LHCN-M2 (cell line): ENCODE results near the gene CFAP57. TPM values are rescaled to one million over a fixed set of nuclear protein-coding genes. Genes with fewer than 3 reads are reported as not detected.

Source experiments
- DNase-seq: peaks from one replicate; pipeline ENCODE4 v3.0.0-alpha.2; 2012; ENCODE audit warnings: low read depth
- total RNA-seq: library from RNA; depleted of rRNA; stranded (reverse); fragments of >200 nt; gene quantifications from 2 replicates; pipeline ENCODE4 v1.2.3, GENCODE V29; 2014

Gene CFAP57
- total RNA-seq, 1 experiment from 2014 or later = not detected

GRCh38 chr1:43253876-43254275, 81.7 kb downstream of the CFAP57 start:
- no peak for DNase-seq

DNA sequence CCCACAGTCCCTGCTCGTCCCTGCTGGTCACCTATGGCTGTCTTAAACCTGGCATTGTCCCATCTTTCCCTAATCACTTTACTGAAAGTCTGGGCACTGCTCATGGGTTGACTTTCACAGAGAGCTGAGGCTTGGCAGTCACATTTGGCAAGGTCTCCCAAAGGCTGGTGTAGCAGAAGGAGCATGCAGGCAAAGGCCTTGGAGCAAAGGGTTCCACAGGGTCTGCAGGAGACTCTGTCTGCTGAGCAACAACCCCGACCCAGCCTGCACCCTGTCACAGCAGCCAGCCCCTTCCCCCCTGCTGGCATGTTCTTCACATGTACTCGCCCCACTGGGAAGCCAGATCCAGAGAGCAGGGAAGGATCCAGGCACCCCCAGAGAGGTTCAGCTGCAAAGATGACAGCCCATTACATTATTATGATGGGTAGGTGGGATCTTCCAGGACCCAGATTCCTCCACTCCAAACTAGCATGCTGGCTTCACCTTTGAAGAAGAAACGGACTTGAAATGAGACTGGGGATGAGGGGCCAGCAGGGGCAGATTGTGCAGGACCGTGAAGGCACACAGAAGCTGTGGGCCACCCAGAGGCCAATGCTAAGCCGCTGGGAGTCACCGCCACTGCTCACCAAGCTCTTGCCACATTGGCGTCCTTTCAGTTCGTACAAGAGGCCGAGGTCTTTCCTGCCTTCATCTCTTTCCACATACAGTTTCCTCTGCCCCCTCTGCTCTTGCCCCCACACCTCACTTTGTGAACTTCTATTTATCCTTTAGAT, 83.5 kb downstream of the CFAP57 start:
- DNase-seq = no peak

DNA sequence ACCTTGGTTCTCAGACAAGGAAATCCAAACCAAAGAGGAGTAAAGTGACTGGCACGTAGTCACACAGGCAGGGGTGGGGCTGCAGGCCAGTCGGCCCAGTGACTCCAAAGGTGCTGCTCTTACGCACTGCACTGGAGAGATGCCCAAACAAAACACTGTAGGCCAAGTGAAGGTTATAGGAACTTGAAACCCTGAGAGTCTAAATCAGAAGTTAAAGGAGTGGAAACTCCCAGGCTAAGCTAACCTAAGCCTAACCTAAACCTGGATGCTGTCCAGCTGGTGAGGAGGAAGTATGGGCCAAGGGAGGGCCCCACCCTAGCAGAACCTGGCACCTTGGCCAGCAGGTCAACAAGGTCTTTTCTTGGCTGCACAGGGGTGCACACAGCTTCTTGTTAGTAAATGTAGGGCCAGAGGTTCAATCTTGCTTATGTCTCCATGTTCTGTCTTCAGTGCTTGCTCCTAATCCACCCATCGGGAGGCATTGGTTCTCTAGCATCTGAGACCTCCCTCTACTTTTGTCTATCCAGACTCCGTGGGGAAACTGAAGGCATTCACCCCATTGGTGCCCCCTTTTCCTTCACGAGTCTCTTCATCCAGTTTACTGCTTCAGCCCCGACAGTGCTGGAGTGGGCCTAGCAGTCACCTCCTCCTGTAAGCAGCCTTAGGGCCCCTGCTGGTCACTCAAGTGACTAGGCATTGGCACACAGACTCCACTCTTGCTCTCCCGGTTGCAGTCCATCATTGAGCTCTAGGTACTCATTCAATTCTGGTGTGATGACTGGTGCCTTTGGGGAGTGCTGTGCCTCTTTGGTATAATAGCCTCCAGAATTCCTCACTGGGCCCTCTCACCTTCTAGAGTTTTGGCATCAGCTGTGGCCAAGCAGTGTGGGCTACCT, 84.8 kb downstream of the CFAP57 start:
- DNase-seq = no peak

- no peak for DNase-seq
Measured at GRCh38 chr1:43258370-43258769, 86.2 kb downstream of the CFAP57 start.

GRCh38 chr1:43265431-43265830, 93.3 kb downstream of the CFAP57 start:
- DNase-seq = no peak

- DNase-seq = no peak
Measured at GRCh38 chr1:43266881-43267280, 94.8 kb downstream of the CFAP57 start.

GRCh38 chr1:43267291-43267805, 95.2 kb downstream of the CFAP57 start:
- peak; percentile 34 for DNase-seq

DNA sequence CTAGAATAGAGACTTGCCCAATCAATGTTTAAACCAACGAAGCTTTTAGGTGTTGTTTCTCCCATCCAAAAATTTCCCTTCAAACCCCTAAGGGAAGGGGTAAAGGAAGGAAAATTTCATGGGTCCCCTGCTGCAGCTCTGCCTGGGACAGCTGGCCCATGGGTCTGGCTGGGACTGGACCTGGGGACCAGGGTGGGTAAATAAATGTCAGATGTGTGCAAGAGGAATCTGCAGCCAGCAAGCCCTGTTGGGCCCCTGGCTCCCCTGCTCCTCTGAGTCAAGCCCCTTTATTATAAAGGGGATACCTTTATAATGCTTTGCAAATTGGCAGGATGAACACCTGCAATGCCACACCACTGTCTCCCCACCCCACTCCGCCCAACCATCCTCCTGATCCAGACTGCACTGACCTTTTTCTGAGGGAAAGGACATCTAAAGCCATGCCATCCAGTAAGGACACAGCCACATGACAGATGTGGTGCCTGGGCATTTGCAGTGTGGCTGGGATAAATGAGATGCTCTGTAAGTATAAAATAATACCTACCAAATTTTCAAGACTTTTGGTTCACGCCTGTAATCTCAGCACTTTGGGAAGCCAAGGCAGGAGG, 95.8 kb downstream of the CFAP57 start:
- no peak for DNase-seq

DNA sequence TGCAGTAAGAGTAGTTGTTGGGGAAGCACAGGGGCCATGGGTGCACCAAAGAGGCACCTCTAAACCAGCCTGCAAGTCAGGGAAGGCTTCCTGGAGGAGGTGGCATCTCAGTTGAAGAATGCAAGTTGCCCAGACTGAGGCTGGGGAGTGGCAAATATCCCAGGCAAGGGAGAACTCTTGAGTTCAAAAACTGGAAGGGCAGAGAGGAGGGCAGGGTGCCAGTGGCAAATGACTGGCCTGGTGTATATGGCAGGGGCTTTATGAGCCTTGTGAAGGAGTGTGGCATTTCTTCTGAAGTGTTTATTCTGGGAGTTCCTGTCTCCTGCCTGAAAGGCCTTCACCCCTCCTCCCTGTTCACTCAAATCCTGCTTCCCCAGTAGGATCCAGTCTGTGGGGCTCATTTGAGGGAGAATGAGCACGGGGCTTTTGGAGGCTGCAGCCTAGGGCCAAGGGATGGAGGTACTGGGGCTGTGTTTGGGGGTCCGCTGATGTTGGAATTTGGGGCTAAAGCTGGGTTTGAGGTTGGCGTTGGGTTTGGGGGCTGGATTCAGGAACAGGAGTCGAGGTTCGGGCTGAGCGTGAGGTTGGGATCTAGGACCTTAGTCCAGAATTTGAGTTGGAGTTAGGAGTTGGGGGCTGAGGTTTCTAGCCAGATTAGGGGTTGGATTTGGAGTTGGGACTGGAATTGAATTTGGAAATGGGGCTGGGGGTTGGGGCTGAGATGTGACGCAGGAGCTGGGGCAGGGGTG, 97.7 kb downstream of the CFAP57 start, which contains the start of gene TMEM125:
TSS of gene TMEM125 (plus strand) at position 357 of the 749 bp plus-strand sequence. CDS start 2,740 bp downstream, outside the sequence.
- no peak for DNase-seq

GRCh38 chr1:43270421-43271095, 98.4 kb downstream of the CFAP57 start:
- no peak for DNase-seq

DNA sequence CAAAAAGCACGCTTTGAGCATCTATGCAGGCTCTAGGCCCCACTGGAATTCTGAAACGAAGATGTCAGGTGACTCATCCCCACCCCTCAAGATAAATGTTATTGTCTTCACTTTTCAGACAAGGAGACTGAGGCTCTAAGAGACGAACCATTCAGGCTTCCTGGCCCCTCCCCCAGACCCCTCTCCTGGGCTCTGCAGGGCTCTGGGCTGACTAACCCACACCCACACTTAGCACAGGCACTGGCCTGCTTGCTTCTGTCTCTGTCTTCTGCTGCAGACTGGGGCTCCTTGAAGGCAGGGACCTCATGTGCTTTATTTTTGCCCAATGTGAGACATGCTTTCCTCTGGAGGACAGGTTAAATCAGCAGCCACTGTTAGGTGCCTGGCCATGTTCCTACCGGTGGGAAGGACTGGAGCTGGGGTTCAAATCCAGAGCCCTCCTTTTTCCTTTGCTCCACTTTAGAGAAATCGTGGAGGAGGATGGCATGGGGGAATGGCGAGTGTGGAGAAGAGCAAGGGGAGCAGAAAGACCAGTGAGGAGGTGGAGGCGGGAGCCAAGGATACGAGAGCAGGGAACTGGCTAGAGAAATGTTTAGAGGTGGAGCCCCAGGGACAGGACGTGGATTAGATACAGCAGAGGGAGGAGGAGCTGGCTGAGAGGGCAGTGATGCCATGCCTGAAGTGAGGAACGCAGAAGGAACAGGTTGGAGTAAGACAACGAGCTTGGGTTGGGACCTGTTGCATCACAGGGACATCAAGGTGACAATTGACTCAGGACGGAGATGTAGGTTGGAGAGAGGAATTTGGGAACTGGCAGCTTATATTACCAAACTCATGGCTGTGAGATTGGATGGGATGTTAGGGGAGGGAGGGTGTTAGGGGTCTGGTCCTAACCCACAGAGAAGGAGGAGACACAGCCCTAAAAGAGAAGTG, 99.3 kb downstream of the CFAP57 start:
- DNase-seq = no peak

DNA sequence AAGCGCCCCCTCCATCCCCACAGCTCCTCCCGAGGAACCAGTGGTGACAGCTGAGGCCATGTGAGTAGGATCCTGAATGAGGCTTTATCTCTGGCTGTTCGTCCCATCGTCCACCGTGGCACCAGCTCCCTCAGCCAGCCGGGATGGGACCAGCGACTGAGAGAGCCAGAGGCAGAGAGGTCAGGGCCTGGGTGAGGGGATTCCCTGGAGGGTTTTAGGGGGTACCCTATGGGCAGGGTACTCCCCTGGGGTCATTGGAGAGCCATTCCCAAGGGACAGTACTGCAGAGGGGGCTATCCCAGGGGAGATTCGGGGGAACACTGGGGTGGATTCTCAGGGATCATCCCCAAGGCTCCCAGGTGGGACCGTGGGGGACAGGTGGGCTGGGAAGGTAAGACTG, 100.0 kb downstream of the CFAP57 start:
- DNase-seq = no peak

DNA sequence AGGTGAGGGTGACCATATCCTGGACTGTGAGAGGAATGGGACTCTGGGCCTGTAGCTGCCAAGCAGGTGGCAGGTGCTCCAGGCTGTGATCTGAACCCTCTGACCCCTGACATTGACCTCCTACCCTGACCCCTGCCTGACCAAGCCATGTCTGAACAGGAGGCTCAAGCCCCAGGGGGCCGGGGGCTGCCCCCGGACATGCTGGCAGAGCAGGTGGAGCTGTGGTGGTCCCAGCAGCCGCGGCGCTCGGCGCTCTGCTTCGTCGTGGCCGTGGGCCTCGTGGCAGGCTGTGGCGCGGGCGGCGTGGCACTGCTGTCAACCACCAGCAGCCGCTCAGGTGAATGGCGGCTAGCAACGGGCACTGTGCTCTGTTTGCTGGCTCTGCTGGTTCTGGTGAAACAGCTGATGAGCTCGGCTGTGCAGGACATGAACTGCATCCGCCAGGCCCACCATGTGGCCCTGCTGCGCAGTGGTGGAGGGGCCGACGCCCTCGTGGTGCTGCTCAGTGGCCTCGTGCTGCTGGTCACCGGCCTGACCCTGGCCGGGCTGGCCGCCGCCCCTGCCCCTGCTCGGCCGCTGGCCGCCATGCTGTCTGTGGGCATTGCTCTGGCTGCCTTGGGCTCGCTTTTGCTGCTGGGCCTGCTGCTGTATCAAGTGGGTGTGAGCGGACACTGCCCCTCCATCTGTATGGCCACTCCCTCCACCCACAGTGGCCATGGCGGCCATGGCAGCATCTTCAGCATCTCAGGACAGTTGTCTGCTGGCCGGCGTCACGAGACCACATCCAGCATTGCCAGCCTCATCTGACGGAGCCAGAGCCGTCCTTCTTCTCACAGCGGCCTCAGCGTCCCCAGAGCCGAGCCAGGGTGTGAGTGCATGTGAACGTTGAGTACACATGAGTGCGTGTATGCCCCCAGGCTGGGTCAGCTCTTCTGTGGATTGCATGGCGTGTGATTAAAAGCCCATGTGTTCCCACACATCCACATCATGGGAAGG, 100.7 kb downstream of the CFAP57 start:
- DNase-seq = no peak

GRCh38 chr1:43273708-43274107, 101.6 kb downstream of the CFAP57 start:
- no peak for DNase-seq

GRCh38 chr1:43274125-43274803, 102.1 kb downstream of the CFAP57 start:
- DNase-seq = peak; percentile 39

- DNase-seq = no peak
Measured at GRCh38 chr1:43274804-43275180, 102.7 kb downstream of the CFAP57 start.

- no peak for DNase-seq
Measured at GRCh38 chr1:43275826-43276620, 103.9 kb downstream of the CFAP57 start.
